ENCODE data around the gene SDK1.
"Not testable (repeated sequence)": the region's sequence is repeated elsewhere in the genome, so short reads cannot be mapped to it uniquely, and the experiment has no call there.

SDK1 gene

GRCh38 chr7:3937146-3937545, 636.1 kb downstream of the SDK1 start:
- DNase-seq = no peak

- no peak for DNase-seq
Observed at GRCh38 chr7:3937605-3938004, 636.6 kb downstream of the SDK1 start.

GRCh38 chr7:3941706-3942105, 640.7 kb downstream of the SDK1 start:
- not testable (repeated sequence) for DNase-seq

GRCh38 chr7:3942276-3942675, 641.2 kb downstream of the SDK1 start:
- no peak for DNase-seq

- DNase-seq = no peak
Observed at GRCh38 chr7:3942816-3943745, 642.0 kb downstream of the SDK1 start.

- DNase-seq = no peak
Observed at GRCh38 chr7:3943779-3944520, 642.9 kb downstream of the SDK1 start.

DNA sequence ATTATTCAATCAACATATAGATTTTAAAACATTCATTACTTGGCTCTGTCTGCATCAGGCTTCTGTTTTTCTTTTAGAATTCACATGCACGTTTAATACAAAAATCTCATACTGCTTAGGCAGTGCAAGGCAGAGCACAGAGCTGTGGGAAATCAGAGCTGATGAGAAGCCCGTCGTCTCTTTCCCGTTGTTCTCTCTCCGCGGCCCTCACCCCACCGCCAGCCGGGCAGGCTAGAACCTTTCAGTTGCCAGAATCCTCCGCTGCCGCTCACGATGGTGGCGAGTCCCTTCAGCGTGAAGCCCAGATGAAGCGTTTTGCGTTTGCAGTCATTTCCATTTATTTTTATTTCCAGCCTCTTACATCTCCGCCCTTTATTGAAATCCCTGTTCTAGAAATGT, 648.2 kb downstream of the SDK1 start:
- DNase-seq = no peak

- no peak for DNase-seq
Observed at GRCh38 chr7:3950249-3950648, 649.2 kb downstream of the SDK1 start.

DNA sequence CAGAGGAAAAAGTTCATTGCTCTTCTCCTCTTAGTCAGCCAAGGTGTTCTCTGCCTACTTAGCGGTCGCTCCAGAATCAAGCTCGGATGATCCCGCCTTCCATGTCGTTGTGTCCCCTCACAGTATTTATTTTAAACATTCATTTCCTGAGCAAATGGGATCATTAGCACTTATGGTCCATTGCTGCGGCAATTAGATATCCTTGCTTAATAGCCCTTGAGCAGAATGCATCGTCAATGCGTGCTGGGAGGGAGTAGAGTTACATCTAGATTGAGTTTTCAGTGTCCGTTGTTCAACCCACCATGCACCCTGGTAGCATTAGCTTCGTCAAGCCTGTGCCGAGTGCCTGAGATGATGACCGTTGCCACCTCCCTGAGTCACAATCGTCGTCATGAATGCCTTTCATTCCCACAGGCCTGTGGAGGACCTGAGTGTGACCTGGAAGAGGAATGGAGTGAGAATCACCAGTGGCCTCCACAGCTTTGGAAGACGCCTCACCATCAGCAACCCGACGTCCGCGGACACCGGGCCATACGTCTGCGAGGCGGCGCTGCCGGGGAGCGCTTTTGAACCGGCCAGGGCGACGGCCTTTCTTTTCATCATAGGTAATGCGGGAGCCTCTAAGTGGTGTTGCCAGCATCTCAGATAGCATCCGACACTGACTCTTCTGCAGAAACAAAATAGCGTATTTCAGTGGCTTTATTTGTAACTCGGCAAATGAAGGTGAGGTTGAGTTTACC, 650.4 kb downstream of the SDK1 start:
- DNase-seq = no peak

DNA sequence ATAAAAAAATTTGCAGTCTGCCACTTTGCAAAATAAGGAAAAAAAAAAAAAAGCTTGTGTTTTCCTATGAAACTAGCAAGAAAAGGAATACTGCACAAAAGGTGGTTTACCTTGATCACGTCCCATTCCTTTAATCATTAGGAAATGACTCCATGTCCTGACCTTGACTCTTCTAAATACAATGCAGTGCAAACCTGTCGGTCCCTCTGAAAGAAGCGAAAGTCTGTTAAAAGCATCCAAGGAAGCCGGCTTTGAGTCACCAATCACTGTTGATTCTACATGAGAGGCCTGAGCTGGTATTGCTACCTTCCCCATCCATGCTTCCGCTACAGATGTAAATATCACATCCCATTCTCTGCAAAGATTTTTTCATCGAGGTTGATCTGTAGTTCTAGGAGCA, 652.1 kb downstream of the SDK1 start:
- no peak for DNase-seq

- no peak for DNase-seq
Observed at GRCh38 chr7:3953946-3954345, 652.9 kb downstream of the SDK1 start.

DNA sequence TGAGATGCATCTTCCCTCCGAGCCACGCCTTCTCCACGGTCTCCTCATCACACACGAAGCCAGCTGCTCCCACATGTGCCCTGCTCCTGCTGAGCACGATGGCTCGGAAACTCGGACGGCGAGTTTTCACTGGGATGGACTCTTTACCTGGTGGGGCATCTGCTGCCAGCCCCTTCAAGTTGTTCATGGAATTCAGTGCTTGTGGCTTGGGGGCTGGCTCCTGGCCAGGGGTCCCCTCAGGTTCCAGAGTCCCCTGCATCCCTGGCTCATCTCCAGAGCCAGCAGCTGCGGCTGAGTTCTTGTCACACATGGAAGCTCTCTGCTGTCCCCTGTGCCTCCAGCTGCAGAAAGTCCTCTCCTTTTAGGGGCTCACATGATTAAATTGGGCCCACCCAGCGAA, 654.0 kb downstream of the SDK1 start:
- DNase-seq = no peak

DNA sequence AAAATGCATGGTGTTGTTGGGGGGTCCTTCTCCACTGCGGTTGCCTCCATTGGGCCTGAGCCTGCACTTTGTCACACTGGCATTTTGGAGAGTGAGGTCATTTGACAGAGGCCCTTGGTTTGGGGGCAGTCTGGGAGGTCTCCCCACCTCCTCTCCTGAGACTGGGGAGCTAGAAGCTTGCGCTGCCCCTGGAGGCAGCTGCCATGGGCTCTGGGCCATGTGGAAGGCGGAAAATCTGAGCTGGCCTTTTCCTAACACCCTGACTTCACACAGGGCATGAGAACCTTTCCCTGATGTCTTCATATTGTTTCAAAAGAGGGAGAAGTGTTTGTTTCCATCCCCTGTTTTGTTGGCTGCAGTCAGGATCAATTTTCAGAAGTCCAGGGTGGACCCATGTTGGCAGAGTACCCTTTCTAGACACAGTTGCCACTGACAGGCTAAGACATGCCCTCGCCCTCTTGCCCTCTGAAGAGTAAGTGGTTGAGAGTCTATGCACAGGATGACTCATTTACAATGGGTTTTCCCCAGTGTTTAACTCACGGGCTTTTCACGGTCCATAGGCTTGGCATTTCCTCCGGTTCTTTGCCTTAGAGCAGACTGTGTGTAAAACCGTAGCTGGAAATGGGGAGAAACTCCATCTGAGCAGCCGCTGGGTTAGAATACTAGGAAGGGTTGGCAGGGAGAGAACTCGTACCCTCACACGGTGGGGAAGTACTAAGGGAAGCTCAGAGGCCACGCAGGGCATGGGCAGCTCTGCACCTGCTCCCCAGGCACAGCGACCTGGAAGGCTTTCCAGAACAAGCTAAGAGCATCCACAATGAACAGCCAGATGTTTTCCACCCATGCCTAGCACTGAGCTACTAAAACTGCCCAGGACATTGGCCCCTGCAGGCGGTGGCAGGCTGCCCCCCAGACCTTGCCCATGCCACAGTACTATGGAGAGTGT, 655.0 kb downstream of the SDK1 start:
- no peak for DNase-seq

DNA sequence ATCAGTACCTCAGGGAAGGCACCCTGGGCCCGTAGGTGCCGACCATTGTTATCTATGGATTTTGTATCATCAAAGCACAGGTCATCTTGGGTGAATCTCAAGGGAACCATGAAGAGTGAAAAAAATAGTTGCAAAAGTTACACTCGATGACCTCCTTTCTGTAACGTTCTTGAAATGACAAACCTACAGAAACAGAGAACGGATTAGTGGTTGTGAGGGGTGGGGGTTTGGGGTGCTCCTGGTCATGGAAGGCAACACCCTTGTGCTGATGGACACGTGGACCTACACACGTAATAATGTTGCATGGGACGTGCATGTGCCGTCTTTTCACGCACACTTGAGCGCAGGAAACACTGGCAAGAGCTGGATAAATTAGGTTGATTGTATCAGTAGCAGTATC, 655.9 kb downstream of the SDK1 start:
- no peak for DNase-seq

DNA sequence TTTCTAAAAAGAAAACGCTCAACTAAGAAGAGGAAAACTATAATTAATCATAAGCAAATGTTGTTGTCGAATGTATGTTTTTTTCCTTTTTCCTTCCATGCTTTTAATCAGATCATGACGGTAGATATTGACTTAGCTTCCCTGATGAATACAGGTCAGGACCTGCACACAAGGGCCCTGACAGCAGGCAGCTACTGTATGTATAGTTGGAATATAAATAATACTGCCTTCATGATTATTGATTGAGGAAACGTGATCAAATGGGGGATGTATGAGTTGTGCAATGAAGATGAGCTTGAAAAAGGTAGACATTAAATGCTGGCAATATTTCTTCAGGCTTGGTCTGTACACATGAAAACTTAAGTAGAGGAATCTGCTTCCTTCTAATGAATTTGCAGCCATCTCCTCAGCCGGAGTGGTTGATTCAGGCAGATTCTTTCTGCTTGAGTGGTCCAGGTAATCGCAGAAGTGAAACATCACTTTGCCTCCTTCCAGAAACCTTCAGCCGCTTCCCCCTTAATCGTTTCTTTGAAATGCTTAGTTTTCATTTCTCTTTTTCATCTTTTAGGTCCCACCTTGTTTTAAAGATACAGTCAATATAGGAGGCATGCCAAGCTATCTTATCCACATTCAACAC, 656.5 kb downstream of the SDK1 start:
- no peak for DNase-seq

DNA sequence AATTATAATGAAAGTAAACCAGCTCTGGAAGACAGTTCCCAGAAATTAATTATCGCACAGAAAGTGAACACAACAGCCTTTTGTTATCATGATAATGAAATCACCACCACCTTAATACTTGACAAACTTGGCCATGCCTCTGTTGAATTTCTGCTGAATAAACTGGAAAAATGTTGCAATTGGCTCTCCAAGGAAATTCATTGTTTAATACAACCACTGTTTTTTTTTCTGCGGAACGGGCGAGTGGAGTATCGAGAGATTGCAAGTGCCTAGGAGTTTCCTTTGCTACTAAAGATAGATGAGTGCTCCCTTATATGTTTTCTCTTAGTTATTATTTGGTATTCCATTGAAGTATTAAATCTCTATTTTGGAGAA, 657.0 kb downstream of the SDK1 start:
- DNase-seq = no peak

GRCh38 chr7:3959364-3959763, 658.3 kb downstream of the SDK1 start:
- DNase-seq = no peak

- DNase-seq = no peak
Observed at GRCh38 chr7:3960050-3960763, 659.2 kb downstream of the SDK1 start.

DNA sequence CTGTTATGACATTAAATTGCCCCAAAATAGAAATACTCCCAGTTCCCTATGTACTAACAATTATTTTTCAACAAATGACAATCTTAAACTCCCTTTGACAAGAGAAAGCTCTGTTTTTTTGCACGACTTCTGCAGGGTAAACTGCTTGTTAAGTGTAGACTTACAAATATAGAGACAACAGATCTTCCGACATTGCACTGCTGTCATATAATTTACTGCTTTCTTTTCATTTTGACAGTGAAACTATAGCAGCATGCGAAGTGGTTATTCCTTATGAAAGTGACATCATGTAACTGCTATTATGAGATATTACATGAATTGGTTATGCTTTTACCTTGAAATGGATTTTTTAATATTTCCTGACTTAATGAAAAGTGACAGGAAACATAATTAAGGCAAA, 659.9 kb downstream of the SDK1 start:
- DNase-seq = no peak

DNA sequence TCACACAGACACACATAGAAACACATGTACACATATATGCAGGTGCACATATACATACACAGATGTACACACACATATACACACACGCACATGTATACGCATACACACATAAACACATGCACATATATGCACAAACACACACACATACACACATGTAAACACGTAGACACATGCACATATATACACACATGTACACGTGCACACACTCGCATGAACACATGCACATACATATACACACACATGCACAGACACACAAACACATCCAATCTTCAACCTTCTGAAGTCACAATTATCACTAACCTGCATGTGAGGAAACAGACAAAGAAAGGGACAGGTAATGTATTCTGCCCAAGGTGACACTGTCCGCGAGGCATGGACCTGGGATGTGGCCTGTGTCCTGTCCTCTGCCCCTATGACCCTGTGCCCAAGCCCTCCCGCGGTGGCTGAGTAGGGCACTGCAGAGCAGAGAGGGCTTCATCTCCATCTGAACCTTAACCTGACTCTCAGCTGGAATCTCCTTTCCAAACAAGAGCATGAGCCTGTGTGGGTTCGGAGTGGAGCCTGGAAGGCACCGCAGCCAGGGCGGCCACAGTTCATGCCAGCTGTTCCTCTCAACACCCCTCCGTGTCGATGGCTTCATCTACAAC, 660.9 kb downstream of the SDK1 start:
- no peak for DNase-seq

- not testable (repeated sequence) for DNase-seq
Observed at GRCh38 chr7:3963768-3964167, 662.7 kb downstream of the SDK1 start.

Data from activated effector memory CD4-positive, alpha-beta T cell treated with anti-CD3 and anti-CD28 coated beads, Interleukin-2, amount 50 U/mL, for 16 hours (primary cell).